ENCODE results near the gene NSMCE1.

GRCh38 chr16:27244363-27244755, 24.2 kb downstream of the NSMCE1 start:
- TF ChIP-seq CTCF (IDR thresholded peaks at IDR 0.05) (no peak), POLR2A (IDR thresholded peaks at IDR 0.05) (no peak)
